AG08395 (cell line): ENCODE measurements around the gene CDC42BPA.

Experiments used
- DNase-seq: peaks from one replicate; pipeline ENCODE4 v3.0.0; 2012; ENCODE audit warnings: mixed read lengths, low spot score

The CDC42BPA gene

DNA sequence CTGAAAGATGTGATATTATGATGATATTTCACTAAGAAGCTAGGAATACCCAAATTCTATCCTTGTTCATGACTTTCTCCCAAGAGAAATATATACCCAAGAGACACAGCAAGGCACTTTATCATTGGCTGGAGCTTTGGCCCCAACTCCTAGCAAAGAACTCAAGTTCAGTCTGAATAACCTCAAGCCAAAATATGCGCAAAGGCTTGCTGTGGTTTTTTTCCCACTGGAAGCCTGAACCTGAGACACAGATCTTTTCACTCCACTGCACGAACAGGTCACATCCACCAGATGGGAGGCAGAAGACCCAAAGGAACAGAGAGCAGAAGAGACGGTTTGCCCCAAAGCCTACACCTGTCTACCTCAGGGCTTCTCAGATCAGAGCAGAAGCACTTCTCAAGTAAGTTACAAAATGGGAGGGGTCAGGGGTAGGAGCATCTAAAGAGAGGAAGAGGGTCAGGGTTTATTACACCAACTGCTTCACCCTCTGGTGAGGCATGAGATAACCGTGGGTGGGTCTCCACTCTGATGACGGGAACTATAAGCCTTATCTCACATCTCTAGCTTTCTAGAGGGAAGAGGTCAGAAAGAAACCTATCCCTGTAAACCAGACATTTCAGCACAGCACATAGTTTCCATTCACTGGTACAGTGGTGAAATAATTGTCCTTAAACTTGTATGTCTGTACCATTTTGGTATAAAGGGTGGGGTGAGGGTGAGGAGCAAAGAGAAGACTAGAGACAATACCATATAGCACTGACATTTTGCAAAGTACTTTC is 17.1 kb upstream of the CDC42BPA start:
- DNase-seq, result no peak

- DNase-seq, result no peak
Measured at GRCh38 chr1:227333423-227333822, 15.1 kb upstream of the CDC42BPA start.

DNA sequence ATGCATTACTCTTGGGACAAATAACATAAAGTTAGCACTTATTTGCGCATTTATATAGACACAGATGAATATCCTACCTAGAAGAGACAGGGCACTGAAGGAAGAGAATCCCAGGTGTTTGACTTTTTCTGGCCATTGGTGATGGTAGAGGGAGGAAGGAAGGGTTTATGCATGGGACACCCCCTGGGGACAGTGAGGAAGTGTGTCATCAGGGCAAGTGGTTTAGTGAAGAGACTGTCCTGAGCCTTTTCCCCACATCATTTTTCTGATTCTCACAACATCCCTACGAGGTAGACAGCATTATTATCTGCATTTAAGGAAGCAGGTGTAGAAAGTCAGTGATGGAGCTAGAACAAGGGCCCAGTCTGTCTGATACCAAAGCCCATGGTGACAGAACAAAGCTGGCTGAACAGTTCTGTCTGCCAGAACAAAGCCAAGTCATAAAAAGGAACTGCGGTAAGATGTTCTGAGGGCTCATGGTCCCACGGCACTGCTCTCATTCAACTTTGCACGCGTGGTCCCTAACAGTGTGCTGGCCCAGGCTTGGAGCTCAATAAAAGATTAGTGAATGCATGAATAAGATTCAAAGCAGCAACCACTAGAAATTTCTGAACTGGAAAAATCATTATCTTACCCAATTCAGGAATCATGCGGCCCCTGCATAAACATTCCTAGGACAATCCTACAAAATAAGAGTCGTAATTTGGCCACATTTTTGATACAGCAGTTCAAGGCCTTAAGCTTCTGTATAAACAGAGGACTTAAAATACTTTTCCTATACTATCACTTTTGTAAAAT is 12.2 kb upstream of the CDC42BPA start:
- DNase-seq, result no peak

GRCh38 chr1:227328405-227329019 is 10.2 kb upstream of the CDC42BPA start:
- DNase-seq, result no peak

- no peak for DNase-seq
Measured at GRCh38 chr1:227325156-227325555, 6.9 kb upstream of the CDC42BPA start.

DNA sequence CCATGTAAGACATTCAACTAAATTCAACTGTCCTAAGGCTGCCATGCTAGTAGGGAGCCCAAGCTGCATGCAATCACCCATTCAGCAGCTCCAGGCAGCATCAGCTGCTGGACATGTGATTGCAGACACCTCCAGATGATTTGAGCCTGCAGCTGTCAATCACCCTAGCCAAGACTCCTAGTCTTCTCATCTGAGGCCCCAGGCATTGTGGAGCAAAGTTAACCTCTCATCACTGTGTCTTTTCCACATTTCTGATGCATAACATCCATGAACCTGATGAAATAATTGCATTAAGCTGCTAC is 5.6 kb upstream of the CDC42BPA start:
- no peak for DNase-seq

DNA sequence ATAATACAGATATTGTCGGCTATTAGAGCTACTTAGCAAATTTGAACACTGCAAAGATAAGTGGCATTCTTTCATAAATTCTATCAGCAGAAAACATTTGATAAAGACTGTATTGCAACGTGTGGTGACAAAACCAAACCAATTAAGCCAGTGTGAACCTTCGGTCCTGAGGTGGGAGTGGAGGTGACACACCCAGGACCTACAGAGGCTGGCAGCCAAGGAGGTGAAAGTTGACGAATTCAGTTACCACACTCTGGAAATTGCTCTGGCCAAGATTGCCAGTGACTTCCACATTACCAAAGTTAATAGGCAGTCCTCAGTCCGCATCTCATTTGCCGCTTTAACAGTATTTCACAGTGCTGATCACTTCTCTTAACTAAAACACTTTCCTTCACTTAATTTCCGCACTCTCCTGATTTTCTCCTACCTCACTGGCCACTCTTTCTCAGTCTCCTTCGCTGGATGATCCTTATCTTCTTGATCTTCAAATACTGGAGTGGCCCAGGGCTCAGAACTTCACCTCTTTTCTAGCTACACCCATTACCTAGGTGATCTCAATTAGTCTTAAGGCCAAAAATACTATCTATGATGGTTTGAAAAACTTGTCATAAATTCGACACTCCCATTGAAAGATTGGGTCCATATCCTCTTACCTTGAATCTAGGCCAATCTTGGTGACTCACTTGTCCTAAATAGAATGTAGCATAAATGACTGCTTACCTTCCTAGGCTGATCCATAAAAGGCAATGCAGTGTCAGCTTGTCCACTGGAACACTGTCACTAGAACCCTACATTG is 5.1 kb upstream of the CDC42BPA start:
- DNase-seq, result no peak

DNA sequence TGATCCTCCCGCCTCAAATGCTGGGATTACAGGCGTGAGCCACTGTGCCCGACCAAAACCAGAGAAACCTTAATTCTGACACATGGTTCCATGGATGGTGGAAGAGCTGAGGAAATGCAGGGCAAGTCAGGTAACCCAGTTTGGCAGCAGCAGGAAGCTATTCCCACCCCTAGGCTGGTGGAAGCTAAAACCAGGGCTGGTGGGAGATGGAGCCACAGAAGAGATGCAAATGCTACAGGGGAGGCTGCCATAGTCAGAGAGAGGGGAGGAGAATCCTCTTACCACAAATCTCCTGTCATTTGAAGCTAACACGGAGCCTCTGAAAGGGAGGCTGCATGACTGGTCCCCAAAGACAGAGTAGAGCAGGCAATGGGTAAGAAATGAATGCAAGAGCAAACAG is 4.1 kb upstream of the CDC42BPA start:
- no peak for DNase-seq

GRCh38 chr1:227321035-227321434 is 2.7 kb upstream of the CDC42BPA start:
- no peak for DNase-seq

- no peak for DNase-seq
Measured at GRCh38 chr1:227320476-227320875, 2.2 kb upstream of the CDC42BPA start.

DNA sequence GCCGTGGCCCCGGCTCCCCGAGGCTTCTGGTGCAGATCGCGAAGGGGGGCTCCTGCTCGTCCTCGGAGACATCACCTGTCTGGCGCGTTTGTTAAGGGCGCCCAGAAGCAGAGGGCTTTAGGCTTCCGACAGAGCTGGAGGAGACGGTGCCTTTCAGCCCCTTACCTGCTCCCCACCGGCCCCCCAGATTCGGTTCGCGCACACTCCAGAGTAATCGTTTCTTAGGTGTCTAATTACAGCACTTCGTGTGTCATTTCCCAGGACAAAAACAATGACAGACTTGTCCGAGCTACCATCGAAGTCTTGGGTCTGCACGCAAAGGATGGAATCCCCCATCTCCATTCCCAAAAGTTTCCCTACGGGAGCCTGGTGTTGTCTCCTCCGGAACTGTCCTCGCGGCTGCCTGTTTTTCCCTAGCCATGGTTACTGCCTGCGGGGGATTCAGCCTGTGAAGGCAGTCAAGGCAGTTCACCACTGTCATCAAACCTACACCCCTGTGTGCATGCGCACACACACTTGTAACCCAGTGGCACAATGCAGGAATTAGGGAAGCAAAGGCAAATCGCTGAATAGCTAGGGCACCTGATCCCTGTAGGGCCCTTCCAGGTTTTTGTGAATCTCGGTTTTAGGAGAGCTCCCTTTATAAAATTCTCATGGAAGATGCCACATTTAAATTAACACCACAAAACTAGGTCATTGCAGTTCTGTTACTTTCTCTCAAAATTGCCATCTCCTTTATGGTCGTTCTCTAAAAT is 738 bp upstream of the CDC42BPA start:
- DNase-seq, result peak; percentile 77

GRCh38 chr1:227317523-227318015 is 723 bp downstream of the CDC42BPA start:
- peak; percentile 46 for DNase-seq

- DNase-seq, result peak; percentile 29
Measured at GRCh38 chr1:227317011-227317451, 1.3 kb downstream of the CDC42BPA start.

DNA sequence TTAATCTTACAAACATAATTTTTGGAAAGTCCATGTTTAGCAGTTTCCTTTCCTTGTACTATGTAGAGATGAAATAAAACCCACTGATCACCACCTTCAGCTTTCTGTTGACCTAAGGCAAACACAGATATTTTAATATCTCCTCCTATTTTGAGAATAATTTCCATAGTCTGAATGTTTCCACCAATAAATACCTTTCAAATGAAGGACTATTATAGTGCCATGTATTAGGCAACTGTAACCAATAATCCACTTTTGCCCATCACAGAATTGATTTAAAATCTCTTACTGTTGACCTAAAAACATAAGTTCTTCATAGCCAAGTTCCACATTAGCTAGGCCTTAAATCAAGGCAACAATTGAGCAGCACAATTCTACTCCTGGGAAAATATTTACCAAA is 1.8 kb downstream of the CDC42BPA start:
- DNase-seq, result no peak

DNA sequence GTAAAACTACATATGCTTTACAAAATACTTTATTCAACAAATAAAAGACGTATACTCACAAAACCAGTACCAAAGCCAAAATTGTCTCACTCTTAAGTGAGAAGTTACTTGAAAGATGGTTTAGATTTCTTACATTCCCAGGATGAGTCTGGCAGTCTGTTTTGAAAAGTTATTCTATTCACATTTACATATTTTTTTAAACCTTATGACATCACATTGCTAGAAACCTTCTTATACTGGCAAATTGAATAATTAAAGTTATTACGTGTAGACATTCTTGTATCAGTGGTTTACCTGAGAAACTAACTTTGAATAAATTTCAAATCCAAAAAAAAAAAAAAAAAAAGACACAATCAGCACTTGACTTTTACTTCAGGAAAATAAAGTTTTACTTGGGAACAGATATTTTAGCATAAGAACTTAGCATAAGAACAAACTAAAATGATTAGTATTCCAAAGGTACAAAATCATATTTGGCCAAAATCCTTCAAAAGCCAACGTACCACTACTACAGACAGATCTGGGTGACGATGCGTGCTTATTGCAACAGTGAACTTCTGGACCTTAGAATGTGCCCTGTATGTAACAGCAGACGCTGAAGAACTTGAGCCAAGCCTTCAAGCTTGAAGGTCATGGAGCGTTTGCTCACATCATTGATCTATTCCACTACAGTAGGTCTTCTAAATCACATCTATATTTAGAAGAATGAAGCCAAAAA is 2.5 kb downstream of the CDC42BPA start:
- DNase-seq, result peak; percentile 42

DNA sequence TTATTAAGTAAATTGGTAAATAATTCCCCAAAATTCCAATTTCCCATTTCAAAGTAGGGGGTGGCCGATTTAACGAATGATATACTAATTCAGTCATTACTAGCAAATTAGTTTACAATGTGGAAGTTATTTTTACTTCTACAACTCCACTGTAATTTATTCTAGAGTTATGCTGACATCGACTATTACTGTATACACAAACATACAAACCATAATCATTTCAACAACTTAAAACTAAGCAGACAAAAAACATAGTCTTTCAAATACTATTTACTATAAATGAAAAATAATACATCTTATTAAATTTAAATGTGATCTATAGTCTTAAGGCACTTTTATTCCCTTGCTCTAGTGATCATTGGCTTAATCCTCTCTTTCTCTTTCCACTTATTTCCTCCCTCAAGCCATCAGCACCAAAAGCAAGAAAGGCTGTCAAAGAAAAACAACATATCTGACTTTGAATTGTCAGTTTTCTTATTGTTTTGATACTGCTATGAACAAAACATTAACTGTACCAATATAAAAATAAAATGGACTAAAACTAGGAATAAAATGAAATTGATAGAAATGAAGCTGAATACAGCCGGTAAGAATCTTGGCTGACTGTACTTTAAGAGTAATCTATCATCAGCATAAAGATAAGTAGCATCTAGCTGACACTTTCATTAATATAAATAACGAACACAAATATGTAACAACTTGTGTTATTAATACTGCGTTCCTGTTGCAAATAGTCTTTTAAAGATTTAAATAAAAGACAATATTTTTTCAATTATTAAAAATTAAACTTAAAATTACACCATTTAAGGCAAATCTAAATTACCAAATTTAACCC is 4.1 kb downstream of the CDC42BPA start:
- DNase-seq, result no peak

GRCh38 chr1:227312361-227313025 is 5.8 kb downstream of the CDC42BPA start:
- no peak for DNase-seq

GRCh38 chr1:227311389-227312001 is 6.8 kb downstream of the CDC42BPA start:
- DNase-seq, result no peak
